OCI-M1 (cell line): ENCODE data around the gene SOX10.
"Not testable (repeated sequence)": the region's sequence is repeated elsewhere in the genome, so short reads cannot be mapped to it uniquely, and the experiment has no call there.

Experiments used
- DNase-seq: peaks from one replicate; lab custom pipeline; 2025; lab: John Stamatoyannopoulos, UW

SOX10 gene

DNA sequence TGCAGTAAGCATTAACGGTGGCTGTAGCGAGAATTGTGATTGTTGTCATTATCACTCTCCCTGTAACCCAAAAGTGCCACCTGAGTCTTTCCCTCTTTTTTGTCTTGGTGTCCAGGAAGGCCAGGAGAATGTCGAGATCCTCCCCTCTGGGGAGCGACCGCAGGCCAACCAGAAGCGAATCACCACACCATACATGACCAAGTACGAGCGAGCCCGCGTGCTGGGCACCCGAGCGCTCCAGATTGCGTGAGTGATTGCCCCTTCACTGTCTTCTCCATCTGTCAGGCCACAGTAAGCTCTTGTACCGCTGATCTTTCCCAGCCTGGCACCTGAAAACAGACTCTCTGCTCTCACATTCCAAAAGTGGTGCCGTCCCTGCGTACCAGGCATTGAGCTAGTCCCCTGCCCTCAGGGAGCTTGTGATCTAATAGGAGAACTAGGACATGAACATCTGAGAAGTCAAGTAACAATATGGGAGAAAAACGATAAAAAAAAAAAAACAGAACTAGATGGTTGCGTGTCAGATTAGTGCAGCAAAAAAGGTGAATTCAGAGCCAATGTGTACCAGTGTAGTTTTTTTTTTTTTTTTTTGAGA, 25.0 kb downstream of the SOX10 start:
- DNase-seq = no peak

DNA sequence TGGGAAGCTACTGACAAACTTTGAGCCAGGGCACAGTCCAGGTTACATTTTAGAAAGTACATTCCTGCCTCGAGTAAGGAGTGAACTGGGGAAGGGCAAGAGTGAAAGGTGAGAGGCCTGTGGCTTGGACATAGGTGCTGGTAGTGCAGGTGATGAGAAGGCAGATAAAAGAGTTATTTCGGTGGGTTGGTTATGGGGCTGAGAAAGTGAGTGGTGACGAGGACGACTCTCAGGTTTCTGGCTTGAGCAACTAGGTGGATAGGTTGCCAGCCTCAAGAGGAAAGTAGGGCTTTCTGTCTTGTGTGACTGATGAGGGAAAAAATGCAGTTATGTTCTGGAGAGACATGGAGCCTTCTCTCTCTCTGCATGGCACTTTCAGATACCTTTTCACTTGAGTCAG, 27.1 kb downstream of the SOX10 start:
- no peak for DNase-seq

DNA sequence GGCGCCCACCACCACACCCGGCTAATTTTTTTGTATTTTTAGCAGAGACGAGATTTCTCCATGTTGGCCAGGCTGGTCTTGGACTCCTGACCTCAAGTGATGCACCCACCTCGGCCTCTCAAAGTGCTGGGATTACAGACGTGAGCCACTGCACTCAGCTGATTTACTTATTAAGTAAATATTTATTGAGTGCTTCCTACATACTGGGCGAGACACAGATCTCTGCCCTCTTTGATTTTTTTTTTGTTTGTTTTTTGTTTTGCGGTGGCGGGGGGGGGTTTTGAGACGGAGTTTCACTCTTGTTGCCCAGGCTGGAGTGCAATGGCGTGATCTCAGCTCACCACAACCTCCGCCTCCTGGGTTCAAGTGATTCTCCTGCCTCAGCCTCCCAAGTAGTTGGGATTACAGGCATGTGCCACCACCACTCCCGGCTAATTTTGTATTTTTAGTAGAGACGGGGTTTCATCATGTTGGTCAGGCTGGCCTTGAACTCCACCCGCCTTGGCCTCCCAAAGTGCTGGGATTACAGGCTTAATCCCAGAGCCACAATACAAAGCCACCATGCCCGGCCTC, 28.4 kb downstream of the SOX10 start:
- DNase-seq = not testable (repeated sequence)

DNA sequence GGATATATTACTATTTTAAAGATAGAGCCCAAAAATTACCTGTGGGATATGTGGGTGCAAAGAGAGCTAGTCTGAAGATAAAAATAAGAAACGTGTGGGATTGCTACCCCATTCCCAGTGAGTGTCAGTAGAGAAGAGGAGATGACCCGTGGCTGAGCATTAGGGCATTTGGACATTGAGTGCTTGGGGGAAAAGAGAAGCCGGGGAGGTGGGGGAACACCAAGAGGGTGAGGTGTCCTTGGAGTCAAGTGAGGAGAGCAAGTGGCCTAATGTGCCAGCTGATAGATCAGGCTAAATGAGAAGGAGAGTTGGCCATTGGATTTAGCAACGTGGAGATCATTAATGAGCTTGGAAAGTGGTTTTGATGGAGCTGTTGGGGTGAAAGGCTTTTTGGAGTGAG, 29.7 kb downstream of the SOX10 start:
- DNase-seq = no peak

DNA sequence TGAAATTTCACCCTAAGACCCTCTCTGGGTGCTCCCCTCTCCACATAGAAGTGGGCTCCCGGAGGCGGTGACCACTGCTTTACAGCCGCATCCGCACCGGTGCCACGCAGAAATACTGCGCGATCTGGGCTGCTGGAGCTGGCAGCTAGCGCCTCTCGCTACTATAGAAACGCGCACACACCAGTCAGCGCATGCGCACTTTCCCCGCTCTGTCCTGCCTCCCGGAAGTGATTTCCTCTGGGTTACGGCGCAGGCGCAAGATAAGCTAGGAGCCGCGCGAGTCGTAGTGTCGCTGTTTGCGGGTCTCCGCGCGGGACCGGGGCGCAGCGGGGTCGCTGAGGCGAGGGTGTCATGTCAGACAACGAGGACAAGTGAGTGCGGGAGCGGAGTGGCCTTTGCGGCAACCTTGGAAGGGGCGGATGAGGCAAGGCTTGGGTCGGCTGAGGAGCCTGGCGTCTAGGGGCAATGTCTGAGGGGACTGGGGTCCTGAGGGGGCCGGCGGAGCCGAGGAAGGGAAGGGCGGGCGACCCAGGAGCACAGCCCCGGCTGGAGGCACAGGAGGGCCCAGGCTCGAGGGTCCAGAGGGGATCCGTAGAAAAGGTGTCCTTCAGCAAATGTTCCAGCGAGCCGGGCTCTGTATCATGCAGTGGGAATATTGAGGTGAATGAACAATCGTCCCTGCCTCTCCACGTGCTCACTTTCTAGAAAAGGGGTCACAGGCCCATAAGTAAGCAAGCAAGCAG, 30.7 kb downstream of the SOX10 start, which contains the start of the genes C22orf23 and POLR2F:
TSS of gene C22orf23 (minus strand) at position 165 of the 743 bp plus-strand sequence. CDS start 452 bp downstream, outside the sequence.
TSS of gene POLR2F (plus strand) at position 263 of the 743 bp plus-strand sequence. CDS start at position 352, 89 bp downstream.
- DNase-seq = peak; percentile 97

DNA sequence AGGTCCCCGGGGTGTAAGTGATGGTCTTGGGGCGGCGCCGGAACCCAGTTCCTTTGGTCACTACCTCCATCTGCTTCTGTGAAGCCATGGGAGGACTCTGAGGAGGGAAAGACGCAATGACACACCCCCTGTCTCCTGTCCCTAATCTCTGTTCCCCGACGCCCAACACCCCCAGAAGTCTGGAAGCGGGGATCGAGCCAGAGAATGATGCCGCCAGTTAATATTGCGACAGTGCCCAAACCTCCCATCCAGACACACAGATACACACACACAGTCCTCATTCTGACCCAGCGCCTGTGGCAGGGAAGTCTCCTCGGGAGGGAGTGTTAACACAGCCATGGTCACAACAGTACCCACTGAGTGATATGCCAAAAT, 31.3 kb downstream of the SOX10 start:
- DNase-seq = no peak

DNA sequence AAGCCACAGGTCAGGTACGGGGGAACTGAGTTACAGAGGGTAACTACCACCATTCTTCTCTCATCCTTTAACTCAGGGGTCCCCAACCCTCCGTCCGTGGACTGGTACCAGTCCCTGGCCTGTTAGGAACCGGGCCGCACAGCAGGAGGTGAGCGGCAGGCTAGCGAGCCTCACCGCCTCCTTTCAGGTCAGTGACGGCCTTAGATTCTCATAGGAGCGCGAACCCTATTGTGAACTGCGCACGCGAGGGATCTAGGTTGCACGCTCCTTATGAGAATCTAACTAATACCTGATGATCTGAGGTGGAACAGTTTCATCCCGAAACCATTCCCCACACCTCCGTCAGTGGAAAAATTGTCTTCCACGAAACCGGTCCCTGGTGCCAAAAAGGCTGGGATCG, 31.7 kb downstream of the SOX10 start:
- not testable (repeated sequence) for DNase-seq

DNA sequence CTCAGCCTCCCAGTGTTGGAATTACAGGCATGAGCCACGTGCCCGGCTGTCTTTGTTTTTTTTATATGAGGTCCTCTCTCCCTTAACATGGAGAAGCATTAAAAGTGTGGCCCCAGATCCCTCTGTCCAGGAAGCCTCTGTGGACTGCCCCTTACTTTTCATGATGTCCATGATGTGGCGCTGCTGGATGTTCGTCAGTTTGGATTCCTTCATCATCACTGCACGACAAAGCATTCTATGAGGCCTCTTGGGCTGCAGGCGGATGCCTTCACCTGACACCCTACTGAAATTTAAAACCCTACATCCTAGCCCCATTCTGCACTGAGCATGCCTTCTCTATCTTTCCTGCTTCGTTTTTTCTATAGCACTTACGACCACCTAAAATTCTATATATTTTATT, 33.0 kb downstream of the SOX10 start:
- peak; percentile 34 for DNase-seq

DNA sequence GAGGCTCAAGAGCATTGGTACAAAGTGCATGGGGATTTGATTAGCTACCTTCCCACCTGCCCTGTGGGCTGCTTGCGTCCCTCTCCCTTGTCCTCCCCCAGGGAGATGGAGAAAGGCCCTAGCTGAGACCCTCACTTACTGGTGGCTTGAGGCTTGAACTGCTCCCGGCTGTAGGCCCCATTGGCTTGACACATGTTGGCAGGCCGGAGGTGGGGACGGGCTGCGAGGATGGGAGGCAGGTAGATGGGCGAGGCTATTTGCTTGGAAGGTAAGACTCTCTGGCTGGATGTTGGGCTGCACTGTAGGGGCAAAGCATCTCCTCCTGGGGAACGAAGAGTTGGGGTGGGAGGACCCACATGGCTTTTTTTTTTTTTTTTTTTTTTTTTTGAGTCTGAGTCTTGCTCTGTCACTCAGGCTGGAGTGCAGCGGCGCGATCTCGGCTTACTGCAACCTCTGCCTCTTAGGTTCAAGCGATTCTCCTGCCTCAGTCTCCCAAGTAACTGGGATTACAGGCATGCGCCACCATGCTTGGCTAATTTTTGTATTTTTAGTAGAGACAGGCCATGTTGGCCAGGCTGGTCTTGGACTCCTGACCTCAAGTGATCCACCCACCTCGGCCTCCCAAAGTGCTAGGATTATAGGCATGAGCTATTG, 37.1 kb downstream of the SOX10 start:
- DNase-seq = not testable (repeated sequence)

DNA sequence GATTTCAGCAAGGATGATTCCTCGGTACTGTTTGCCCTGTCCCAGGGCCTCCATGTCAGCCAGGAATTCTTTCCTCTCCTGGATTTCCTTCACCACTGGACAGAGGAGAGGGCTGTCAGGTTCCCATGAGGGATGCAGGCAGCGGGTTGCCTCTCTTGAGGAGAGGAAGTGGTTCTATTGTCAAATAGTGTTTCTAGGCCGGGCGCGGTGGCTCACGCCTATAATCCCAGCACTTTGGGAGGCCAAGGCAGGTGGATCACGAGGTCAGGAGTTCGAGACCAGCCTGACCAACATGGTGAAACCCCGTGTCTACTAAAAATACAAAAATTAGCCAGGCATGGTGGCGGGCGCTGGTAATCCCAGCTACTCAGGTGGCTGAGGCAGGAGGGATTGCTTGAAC, 39.9 kb downstream of the SOX10 start:
- not testable (repeated sequence) for DNase-seq

DNA sequence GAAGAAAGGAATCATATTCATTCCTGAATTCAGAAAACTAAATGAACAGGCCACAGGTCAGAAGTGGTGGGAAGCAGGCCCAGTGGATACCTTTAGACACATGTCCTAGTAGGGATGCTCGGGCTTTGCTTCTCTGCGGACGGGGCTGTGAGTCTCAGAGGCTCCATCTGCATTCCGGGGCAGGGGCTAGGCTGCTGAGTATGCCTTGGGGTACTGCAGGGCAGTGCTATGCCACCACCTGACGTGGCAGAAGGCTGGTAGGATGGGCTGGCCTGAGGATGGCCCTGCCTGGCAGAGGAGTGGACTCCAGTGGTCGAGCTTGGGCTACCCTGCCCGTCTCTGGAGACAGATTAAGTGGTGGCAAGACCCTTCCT, 40.5 kb downstream of the SOX10 start:
- no peak for DNase-seq

DNA sequence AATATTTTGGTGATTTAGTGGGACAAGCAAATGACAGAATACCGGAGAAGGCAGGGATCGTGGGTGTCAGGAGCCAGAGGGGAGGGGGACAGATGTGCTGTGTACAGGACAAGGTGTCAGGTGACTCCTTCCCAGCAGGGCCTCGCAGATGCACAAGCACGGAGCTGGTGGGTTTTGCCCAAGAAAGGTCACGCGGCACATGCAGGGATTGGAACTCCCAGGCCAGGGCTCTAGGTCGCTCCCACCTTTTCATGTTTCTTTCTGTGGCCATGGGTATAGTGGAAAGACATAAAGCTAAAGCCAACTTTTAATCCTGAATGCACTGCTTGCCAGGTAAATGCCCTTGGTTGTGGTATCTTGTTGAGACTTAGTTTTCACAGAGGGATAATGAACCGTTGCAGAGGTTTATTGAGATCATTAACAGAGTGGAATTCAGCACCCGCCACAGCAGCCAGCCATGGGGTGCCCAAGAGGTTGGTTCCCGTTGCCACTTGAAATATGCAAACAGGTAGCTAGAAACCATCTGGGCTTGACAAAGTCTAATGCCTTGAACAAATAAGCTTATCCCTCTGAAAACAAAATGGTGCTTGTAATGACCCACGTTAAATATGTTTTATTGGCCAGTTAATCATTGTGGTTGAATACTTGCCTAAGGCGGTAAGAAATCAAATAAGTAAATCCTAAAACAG, 41.1 kb downstream of the SOX10 start:
- no peak for DNase-seq

DNA sequence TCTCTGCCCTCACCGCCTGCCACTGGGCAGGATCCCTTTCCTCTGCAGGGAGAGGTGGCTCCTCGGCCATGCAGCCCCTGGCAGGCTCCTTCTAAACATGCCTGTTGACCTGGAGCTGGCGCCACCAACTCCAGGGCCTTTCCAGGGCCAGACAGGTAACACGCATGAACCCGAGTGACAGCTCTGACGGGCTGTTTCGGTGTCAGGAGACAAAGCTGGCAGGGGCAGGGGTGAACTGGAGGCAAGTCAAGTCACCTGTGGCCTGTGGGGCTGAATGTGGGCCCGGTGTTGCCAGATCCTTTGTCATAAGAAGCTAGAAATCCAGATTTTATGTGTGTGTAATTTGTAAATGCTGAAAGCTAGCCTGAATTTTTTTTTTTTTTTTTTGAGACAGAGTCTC, 42.2 kb downstream of the SOX10 start:
- DNase-seq = no peak

DNA sequence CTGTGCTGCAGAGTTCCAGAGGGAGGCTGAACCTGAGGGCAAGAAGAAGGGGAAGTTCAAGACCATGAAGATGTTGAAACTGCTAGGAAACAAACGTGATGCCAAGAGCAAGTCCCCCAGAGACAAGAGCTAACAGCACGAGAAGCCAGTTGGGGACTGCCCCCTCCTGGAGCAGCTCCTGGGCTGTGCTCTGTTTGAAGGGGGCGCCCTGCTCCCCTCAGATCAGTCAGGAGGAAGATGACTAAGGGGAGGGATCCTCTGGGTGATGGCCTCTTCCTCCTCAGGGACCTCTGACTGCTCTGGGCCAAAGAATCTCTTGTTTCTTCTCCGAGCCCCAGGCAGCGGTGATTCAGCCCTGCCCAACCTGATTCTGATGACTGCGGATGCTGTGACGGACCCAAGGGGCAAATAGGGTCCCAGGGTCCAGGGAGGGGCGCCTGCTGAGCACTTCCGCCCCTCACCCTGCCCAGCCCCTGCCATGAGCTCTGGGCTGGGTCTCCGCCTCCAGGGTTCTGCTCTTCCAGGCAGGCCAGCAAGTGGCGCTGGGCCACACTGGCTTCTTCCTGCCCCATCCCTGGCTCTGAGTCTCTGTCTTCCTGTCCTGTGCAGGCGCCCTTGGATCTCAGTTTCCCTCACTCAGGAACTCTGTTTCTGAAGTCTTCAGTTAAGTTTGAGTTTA, 43.5 kb downstream of the SOX10 start:
- no peak for DNase-seq

DNA sequence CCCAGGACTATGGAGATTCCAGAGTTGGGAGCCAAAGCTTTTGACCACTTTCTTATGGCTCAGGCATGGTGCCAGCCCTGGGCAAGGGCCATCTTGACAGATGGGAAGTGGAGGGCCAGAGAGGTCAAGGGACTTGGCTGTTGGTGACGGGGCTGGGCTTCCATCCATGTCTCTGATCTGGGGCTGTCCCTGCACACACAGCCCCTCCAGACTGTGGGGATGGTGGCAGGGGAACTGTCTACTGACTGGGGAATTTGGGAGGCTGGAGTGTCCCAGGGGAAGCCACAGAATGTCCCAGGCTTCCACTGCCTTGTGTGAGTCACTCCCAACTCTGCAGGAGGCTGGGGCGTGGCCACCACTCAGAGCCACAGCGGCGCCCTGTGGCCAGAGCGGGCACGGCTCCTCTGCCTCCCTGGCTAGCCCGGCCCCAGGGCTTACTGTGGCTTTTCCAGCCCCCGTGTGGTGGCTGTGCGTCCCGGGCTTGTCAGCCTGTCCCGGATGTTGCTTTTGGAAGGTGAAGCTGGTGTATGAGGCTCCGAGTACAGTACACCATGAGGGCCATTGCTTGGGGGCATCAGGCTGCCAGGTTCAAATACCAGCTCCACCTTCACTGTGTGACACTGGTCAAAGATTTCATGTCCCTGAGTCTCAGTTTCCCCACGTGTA, 50.5 kb downstream of the SOX10 start:
- peak; percentile 96 for DNase-seq

DNA sequence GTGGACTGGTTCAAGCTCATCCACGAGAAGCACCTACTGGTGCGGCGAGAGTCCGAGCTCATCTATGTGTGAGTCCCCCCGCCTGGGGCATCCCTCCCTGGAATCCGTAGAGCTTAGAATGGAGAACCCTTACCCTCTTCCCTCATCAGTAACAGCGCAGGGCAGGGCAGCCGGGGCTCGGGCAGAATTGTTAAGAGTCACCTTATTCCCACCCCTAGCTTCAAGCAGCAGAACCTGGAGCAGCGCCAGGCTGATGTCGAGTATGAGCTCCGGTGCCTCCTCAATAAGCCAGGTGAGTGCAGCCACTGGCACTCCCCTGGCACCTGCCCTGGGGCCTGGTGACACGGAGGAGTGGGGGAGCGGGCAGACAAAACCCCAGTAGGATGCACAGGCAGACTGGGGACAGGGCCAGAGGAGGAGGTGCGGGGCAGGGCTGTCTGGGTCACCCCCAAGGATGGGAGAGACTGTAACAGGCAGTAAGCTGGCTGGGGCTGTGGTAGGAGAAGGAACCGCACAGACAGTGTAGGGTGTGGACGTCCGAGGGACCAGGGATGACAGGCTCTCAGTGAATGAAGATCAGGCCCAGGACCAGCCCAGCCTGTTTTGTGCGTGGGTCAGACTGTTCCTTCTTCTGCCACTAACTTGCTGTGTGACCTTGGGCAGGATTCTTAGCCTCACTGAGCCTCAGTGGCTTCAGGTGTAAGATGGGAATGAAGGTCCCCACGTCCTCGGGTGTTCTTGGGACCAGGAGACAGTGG, 51.4 kb downstream of the SOX10 start:
- no peak for DNase-seq

DNA sequence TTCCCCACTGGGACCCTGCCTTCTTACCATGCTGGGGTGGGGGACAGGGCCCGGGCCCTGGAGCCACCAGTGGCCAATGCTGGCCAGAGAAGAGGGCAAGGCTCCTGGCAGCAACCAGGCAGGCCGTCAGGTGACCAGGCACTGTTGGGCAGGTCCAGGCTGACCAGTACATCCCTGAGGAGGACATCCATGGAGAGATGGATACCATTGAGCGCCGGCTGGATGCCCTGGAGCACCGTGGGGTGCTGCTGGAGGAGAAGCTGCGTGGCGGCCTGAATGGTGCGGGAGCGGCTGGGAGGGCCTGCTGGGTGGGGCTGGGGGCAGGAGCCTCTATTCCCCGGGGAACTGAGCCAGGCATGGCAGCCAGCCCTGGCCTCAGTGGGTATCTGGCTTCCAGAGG, 52.0 kb downstream of the SOX10 start:
- DNase-seq = no peak

DNA sequence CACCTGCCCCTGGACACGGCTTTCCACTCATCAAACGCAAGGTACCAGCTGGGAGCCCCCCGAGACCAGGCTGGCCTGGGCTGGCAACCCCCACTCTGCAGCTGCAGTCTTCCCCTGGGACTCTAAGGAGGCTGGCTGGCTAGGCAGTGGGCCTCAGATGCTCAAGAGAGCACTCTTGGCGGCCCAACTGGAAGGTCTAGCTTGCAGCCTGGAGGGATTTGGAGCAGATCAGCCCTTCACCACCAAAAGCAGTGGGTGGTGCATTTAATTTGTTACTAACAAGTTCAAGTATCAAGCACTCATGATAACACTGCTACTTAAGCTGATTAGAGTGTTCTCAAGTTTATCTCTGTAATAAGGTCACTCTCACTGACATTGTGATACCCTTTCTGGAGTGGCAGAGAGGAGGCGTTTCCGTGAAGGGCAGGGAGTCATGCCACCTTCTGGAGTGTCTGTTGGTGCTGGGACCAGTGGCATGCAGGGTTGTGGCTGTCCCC, 52.4 kb downstream of the SOX10 start:
- no peak for DNase-seq

DNA sequence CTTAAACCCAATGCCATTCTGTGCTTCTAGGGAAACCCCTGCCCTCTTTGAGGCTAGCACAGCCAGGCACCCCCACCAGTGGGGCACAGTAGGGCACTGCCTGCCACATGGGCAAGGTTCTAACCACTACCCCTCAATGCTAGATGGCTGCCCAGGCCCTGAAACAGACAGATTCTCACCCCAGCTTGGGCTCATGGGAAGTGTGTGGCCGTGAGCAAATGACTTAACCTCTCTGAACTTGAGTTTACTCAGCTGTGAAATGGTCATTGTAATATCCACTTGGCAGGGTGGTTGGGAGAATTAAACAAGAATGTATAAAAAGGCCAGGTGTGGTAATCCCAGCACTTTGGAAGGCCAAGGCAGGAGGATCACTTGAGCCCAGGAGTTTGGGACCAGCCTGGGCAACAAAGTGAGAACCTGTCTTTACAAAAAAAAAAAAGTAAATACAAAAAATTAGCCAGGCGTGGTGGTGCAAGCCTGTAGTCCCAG, 53.4 kb downstream of the SOX10 start:
- no peak for DNase-seq
